A549 (cell line): ENCODE measurements around the gene LMF1. TPM values are rescaled to one million over a fixed set of nuclear protein-coding genes. Genes with fewer than 3 reads are reported as not detected.

ENCODE experiments used
- ATAC-seq, 2 experiments: fragments of 200-7000 bp in 1 of 2; fragments of >200 bp in 1 of 2; cut with Nextera tagmentation in 1 of 2; cut with Tn5 transposase in 1 of 2; 3 replicates each; pipeline versions ENCODE4 v1.8.0 to v1.9.1; 2018 to 2020; ENCODE audit warnings: mild to moderate bottlenecking in 1 of 2, moderate library complexity in 1 of 2
- CTCF ChIA-PET: fragments of 300-600 bp; sonication (Branson Sonifier 250); formaldehyde crosslinking; extraction: SDS; loops from one replicate; lab custom pipeline; 2021; ENCODE audit warnings: antibody characterized with exemption, inconsistent platforms; lab: Yijun Ruan, JAX
- POLR2A ChIA-PET: fragments of 350-600 bp; formaldehyde crosslinking; extraction: SDS; loops from one replicate; lab custom pipeline; 2021; ENCODE audit warnings: antibody characterized with exemption, inconsistent platforms; lab: Yijun Ruan, JAX
- DNase-seq, 2 experiments: peaks; one replicate each; pipeline versions ENCODE4 v3.0.0 to v3.0.0-alpha.2; 2011 to 2016; ENCODE audit warnings: low read depth in 1 of 2, low spot score in 1 of 2
- FAIRE-seq: peaks from 2 replicates; lab custom pipeline; 2011; peaks lifted over from hg19 to GRCh38; lab: Jason Lieb, UNC
- H3K27ac ChIP-seq, 2 experiments: fragments of >200 bp; sonication (Bioruptor Twin); formaldehyde crosslinking; 3 replicates each; pipeline ENCODE4 v1.5.1; 2016 to 2017
- H3K4me1 ChIP-seq: fragments of >200 bp; sonication (Bioruptor Twin); formaldehyde crosslinking; 3 replicates; pipeline ENCODE4 v1.6.1; 2016
- H3K4me2 ChIP-seq: fragments of >200 bp; sonication (Bioruptor Twin); formaldehyde crosslinking; 3 replicates; pipeline ENCODE4 v1.6.1; 2016
- H3K4me3 ChIP-seq: fragments of >200 bp; sonication (Bioruptor Twin); formaldehyde crosslinking; 3 replicates; pipeline ENCODE4 v1.5.1; 2016
- H3K9me3 ChIP-seq: fragments of >200 bp; sonication (Bioruptor Twin); formaldehyde crosslinking; 3 replicates; pipeline ENCODE4 v1.6.1; 2016
- BHLHE40 ChIP-seq: IDR thresholded peaks from 2 replicates; pipeline ENCODE4 v1.6.1; 2012; ENCODE audit warnings: low read depth, low read length, inconsistent platforms
- CBX8 ChIP-seq: fragments of 200-600 bp; sonication (generic); IDR thresholded peaks from 2 replicates; pipeline ENCODE4 v1.6.1; 2016
- CEBPB ChIP-seq, 2 experiments: fragments of >200 bp in 1 of 2; sonication (Bioruptor Twin) in 1 of 2; formaldehyde crosslinking in 1 of 2; IDR thresholded peaks; 2 replicates each; pipeline ENCODE4 v1.6.1; 2012 to 2016
- ELK1 ChIP-seq: fragments of 150-350 bp; IDR thresholded peaks from 2 replicates; pipeline ENCODE4 v1.6.1; 2014; ENCODE audit warnings: low read depth, mild to moderate bottlenecking, low read length
- EP300 ChIP-seq, 2 experiments: fragments of >200 bp; sonication (Bioruptor Twin); formaldehyde crosslinking; IDR thresholded peaks; 2 replicates in 1 of 2; 3 replicates in 1 of 2; pipeline ENCODE4 v1.6.1; 2016 to 2017
- ESRRA ChIP-seq: fragments of 150-350 bp; IDR thresholded peaks from 2 replicates; pipeline ENCODE4 v1.6.1; 2014; ENCODE audit warnings: mild to moderate bottlenecking, low read length, borderline replicate concordance
- FOSB ChIP-seq: fragments of 250-450 bp; sonication (Bioruptor Pico); IDR thresholded peaks from 2 replicates; pipeline ENCODE4 v1.5.0; 2020; ENCODE audit warnings: mild to moderate bottlenecking, moderate library complexity
- FOSL2 ChIP-seq, 2 experiments: fragments of 450-650 bp in 1 of 2; fragments of >200 bp in 1 of 2; sonication (Bioruptor Twin) in 1 of 2; formaldehyde crosslinking; IDR thresholded peaks; 2 replicates each; pipeline versions ENCODE4 v1.5.0 to v1.6.1; 2016 to 2020; ENCODE audit warnings: mild to moderate bottlenecking in 1 of 2, moderate library complexity in 1 of 2
- GATA3 ChIP-seq: IDR thresholded peaks from 2 replicates; pipeline ENCODE4 v1.6.1; 2012; ENCODE audit warnings: borderline replicate concordance
- HES2 ChIP-seq: fragments of >200 bp; sonication (Bioruptor Twin); formaldehyde crosslinking; IDR thresholded peaks from 2 replicates; pipeline ENCODE4 v1.6.1; 2016
- HOXA7 ChIP-seq: fragments of 250-450 bp; sonication (Bioruptor Pico); IDR thresholded peaks from 2 replicates; pipeline ENCODE4 v1.5.0; 2020; ENCODE audit warnings: mild to moderate bottlenecking, moderate library complexity
- HOXB5 ChIP-seq: fragments of 250-450 bp; sonication (Bioruptor Pico); IDR thresholded peaks from 2 replicates; pipeline ENCODE4 v1.5.0; 2020; ENCODE audit warnings: mild to moderate bottlenecking, moderate library complexity
- JUN ChIP-seq, 2 experiments: fragments of >200 bp; sonication (Bioruptor Twin); formaldehyde crosslinking; IDR thresholded peaks; 2 replicates in 1 of 2; 3 replicates in 1 of 2; pipeline ENCODE4 v1.6.1; 2016 to 2017
- JUNB ChIP-seq: fragments of >200 bp; sonication (Bioruptor Twin); formaldehyde crosslinking; IDR thresholded peaks from 2 replicates; pipeline ENCODE4 v1.6.1; 2016
- NFE2L2 ChIP-seq: fragments of 150-350 bp; conservative IDR thresholded peaks from 2 replicates; pipeline ENCODE4 v1.6.1; 2014; ENCODE audit warnings: low read length
- NPAS2 ChIP-seq: fragments of 250-450 bp; sonication (Bioruptor Pico); IDR thresholded peaks from 2 replicates; pipeline ENCODE4 v1.8.0; 2022; ENCODE audit warnings: mild to moderate bottlenecking, moderate library complexity, borderline replicate concordance
- RAD21 ChIP-seq, 2 experiments: fragments of >200 bp in 1 of 2; sonication (Bioruptor Twin) in 1 of 2; formaldehyde crosslinking in 1 of 2; IDR thresholded peaks in 1 of 2; conservative IDR thresholded peaks in 1 of 2; 2 replicates in 1 of 2; 3 replicates in 1 of 2; pipeline ENCODE4 v1.6.1; 2012 to 2018; ENCODE audit warnings: inconsistent platforms in 1 of 2
- RFX5 ChIP-seq: fragments of 450-650 bp; IDR thresholded peaks from 2 replicates; pipeline ENCODE4 v1.7.1; 2014; ENCODE audit warnings: antibody characterized with exemption, mild to moderate bottlenecking, moderate library complexity
- USF2 ChIP-seq: fragments of 450-650 bp; IDR thresholded peaks from 2 replicates; pipeline ENCODE4 v1.6.1; 2014; ENCODE audit warnings: antibody characterized with exemption
- ZNF302 ChIP-seq: fragments of 250-450 bp; sonication (Bioruptor Pico); IDR thresholded peaks from 2 replicates; pipeline ENCODE4 v1.9.0; 2021; ENCODE audit warnings: inconsistent platforms, mild to moderate bottlenecking, moderate library complexity
- WGBS: methylation state at CpG from one replicate; pipeline ENCODE4 v1.1.6; 2017; ENCODE audit errors: missing lambda C conversion rate; 5-methylcytosine and 5-hydroxymethylcytosine counted together
- polyA plus RNA-seq, 4 experiments: library from polyadenylated mRNA; depleted of rRNA in 3 of 4; stranded (reverse); fragments of >200 nt; fragmentation: RNase III in 1 of 4; extraction: RNeasy Plus Mini Kit Qiagen cat#74134 plus additional on column Dnase treatment in 1 of 4; gene quantifications; 2 replicates in 3 of 4; 3 replicates in 1 of 4; pipeline ENCODE4 v1.2.3, GENCODE V29; 2011 to 2017

LMF1 gene
- polyA plus RNA-seq, 2 of the 4 experiments (the other 2 are of a cell fraction), result 8.8 to 10.9 TPM

- DNase-seq (no peak), ATAC-seq (no peak), FAIRE-seq (no peak)
- no peak overlapping the region for H3K27ac ChIP-seq
- TF ChIP-seq ESRRA (no peak), HOXB5 (CRISPR knock-in tag) (no peak), HOXA7 (CRISPR knock-in tag) (no peak), FOSL2 (IDR thresholded peaks at IDR 0.05) (no peak), FOSL2 (CRISPR knock-in tag; IDR thresholded peaks at IDR 0.05) (no peak), JUNB (no peak), USF2 (no peak), EP300 (IDR thresholded peaks at IDR 0.05) (no peak), NPAS2 (CRISPR knock-in tag) (no peak), ELK1 (no peak), FOSB (no peak), GATA3 (no peak), JUN (IDR thresholded peaks at IDR 0.05) (no peak), NFE2L2 (no peak)
- no peak overlapping the region for H3K4me3 ChIP-seq
- ChIA-PET POLR2A (no interaction called here), CTCF (interaction anchor here (1.1 kb wide), 1 partner anchor 168 kb away, joined by 3 read pairs; no protein-coding TSS in a partner anchor)
- H3K4me1 ChIP-seq, result no peaks in the 10 kb centered on the region
- no peak overlapping the region for H3K4me2 ChIP-seq
- H3K9me3 ChIP-seq, result no peaks in the 10 kb centered on the region
- WGBS, result 80% methylated on average over 6 of the region's 16 CpGs
Measured at GRCh38 chr16:879986-880385, 90.8 kb downstream of the LMF1 start.

- no peak overlapping the region for H3K27ac ChIP-seq
- CTCF ChIA-PET, result interaction anchor here (0.7 kb wide), 1 partner anchor 475 kb away, joined by 3 read pairs; no protein-coding TSS in a partner anchor
- 84% methylated on average over 26 of the region's 27 CpGs for WGBS
- H3K4me1 ChIP-seq, result no peaks in the 10 kb centered on the region
- no peak overlapping the region for H3K4me3 ChIP-seq
- no peaks in the 10 kb centered on the region for H3K9me3 ChIP-seq
- TF ChIP-seq RFX5 (no peak), CBX8 (no peak), RAD21 (conservative IDR thresholded peaks at IDR 0.05 in 1 of 2, IDR thresholded peaks at IDR 0.05 in 1 of 2) (no peak), NFE2L2 (no peak), HES2 (no peak)
- FAIRE-seq (no peak), ATAC-seq (no peak), DNase-seq (no peak)
- POLR2A ChIA-PET, result no interaction called here
- no peak overlapping the region for H3K4me2 ChIP-seq
Measured at GRCh38 chr16:879461-879861, 91.3 kb downstream of the LMF1 start.

- ChIA-PET POLR2A (no interaction called here), CTCF (interaction anchor here (0.7 to 1.5 kb wide), 10 partner anchors 11 to 475 kb away, joined by 3 to 5 read pairs (median 3); no protein-coding TSS in a partner anchor)
- 72% methylated on average over 10 of the region's 14 CpGs for WGBS
- no peak for ATAC-seq
- Histone ChIP-seq H3K4me3 (no peak overlapping the region), H3K9me3 (no peaks in the 10 kb centered on the region), H3K4me1 (no peaks in the 10 kb centered on the region), H3K27ac (no peak overlapping the region), H3K4me2 (no peak overlapping the region)
- DNase-seq, result no peak
- no peak for FAIRE-seq
- TF ChIP-seq CEBPB (IDR thresholded peaks at IDR 0.05) (no peak), BHLHE40 (no peak), ZNF302 (CRISPR knock-in tag) (no peak)
Measured at GRCh38 chr16:878886-879285, 91.9 kb downstream of the LMF1 start.
